Fibroblast of mammary gland (primary cell): ENCODE results near the gene STAT4.
A peak's percentile ranks its signal among the peaks of the same experiment; 100 is the strongest.

Source experiments
- DNase-seq: peaks from one replicate; pipeline ENCODE4 v3.0.0-alpha.2; 2010; ENCODE audit warnings: low read depth
- H3K4me3 ChIP-seq: 2 replicates; pipeline ENCODE4 v1.5.1; 2011; ENCODE audit warnings: low read depth, mild to moderate bottlenecking, low read length, moderate library complexity; ENCODE audit not compliant: control insufficient read depth
- CTCF ChIP-seq: conservative IDR thresholded peaks from 2 replicates; pipeline ENCODE4 v1.5.1; 2011; ENCODE audit warnings: low read depth, low read length, inconsistent platforms; ENCODE audit not compliant: control insufficient read depth, insufficient read depth

Gene STAT4

DNA sequence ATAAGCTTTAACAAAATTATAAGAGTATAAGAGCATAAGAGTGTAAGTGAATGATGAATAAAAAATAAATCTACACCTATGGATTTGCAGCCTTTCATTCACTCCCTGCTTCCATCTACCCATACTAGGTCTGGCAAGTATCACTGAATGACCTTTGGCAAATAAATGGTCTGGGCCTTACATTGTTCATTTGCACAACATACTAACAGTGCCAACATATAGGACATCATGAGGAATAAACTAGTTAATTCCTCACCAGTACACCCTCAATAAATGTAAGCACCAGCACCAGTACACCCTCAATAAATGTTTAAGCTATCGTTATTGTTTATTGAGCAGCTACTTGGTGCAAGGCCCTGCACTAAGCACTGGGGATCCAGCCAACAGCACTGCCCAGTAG, 163.7 kb downstream of the STAT4 start:
- no peak for DNase-seq
- no peak overlapping the region for H3K4me3 ChIP-seq
- no peak for TF ChIP-seq CTCF

DNA sequence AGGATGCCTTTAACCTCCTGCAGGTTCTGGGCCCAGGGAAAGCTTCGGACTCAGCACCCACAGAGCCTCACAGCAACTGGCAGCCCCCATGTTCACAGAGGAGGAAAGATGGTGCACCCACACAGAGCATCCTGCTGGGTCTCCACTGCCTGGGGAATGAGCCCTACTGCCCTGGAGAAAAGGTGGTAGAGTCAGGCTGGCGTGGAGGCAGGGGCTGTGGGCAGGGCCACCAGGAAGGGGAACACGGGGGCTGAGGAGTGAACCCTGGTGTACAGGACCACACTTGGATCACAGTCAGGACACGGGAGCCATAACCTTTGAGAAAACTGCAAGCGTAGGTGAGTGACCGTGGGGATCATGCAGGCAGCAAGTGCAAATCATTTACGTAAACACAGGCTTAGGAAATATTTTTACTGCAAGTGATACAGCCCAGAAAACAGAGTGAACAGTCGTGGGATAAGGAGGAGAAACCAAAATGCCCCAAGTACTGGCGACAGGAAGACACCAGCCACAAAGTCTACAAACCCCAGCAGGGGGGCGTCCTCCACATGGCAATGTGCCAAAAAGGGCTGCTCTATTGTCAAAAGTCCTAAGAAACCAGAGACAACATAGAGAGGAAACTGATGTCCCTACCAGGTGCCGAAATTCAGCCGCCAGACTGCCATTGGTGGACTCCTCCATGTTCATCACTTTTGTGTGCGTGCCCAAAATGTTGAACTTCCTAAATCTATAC, 164.4 kb downstream of the STAT4 start:
- TF ChIP-seq CTCF: no peak
- H3K4me3 ChIP-seq: no peak overlapping the region
- no peak for DNase-seq

DNA sequence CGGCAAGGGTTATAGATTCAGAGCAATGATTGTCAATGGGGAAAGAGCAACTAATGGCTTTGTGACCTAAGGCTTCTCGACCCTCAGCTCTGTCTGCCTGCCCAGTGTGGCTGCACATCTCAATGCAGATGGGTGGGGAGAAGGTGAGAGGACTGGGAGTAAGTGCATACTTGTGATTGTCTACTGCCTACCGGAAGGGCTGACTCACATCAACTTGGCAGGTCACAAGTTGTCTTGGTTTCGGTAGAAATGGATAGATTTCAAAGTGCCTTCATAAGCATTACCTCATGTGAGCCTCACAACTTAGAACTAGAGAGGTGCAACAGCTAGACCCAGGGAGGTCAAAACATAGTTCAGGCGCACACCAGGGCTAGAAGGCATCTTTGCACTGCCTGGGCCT, 166.2 kb downstream of the STAT4 start:
- DNase-seq: peak; percentile 63
- TF ChIP-seq CTCF: no peak
- H3K4me3 ChIP-seq: no peak overlapping the region

- no peak for DNase-seq
- no peak for TF ChIP-seq CTCF
- no peak overlapping the region for H3K4me3 ChIP-seq
These were observed 168.3 kb downstream of the STAT4 start for GRCh38 chr2:190982262-190983034.

DNA sequence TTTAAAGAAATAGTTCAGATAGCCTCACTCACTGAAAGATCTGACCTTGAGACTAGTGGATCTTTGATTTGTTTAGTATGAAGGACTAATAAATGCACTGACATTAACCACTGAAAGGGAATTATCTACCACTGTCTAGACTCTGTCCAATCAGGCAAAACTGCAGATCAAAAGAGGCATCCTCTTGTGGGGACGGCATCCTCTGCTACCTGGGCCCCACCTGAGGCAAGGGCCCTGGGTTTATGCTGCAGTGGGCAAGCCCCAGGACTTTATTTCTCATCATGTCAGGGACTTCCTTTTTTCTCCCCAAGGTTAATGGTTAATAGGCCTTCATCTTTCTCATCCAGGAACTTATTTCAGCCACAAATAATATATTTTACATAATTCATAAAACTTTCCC, 169.1 kb downstream of the STAT4 start:
- TF ChIP-seq CTCF: no peak
- DNase-seq: no peak
- no peak overlapping the region for H3K4me3 ChIP-seq

- TF ChIP-seq CTCF: no peak
- DNase-seq: no peak
- no peak overlapping the region for H3K4me3 ChIP-seq
These were observed 169.5 kb downstream of the STAT4 start for GRCh38 chr2:190981333-190981732.
